Measurements from ENCODE around the gene NTRK1. TPM values are rescaled to one million over a fixed set of nuclear protein-coding genes. Genes with fewer than 3 reads are reported as not detected.

Gene NTRK1
- total and polyA plus RNA-seq, 2 of the 13 experiments (the other 11 are each of a cell fraction or from before 2014, with no cell fraction given), result not detected

DNA sequence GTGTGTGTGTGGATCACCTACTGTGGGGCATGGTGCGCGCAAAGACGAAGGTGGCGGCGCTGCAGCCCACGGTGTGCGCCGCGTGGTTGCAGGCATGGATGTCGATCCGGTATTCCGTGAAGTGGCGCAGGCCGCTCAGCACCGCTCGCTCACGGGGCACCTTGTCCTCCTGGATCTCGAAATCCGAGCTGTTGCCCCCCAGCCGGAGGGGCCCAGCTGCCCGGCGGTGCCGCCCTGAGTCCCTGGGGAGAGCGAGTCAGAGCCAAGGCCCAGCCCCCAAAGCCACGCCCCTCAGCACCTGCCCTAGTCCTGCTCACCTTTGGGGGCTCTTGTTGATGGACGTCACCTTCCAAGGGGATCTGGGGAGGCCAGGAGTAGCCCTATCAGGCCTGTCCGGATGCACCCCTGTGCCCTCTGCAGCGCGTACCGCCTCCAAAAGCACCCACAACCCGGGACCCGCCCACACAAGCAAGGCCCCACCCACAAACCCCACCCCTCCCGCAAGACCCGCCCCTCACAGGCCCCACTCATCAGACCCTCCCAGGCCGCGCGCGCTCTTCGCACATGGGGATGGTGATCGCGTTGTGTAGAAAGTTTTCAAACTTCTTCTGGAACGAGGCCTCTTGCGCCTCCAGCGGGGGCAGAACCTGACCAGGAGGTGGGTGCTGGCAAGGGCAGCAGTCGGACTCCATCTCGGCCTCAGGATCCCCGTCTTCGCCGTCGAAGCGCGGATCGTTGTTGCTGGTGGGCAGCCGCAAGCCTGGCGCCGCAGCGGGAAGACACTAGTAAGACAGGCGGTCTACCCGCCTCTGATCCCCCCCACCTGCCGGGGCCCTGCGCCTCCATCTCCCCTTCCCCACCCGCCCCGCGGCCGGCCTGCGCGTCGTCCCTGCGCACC, 15.4 kb upstream of the NTRK1 start:
- TF ChIP-seq ZNF138 (CRISPR knock-in tag; IDR thresholded peaks at IDR 0.05; ENCODE audit: low read depth) (no peak), HOXA3 (CRISPR knock-in tag; IDR thresholded peaks at IDR 0.05) (no peak), IKZF1 (IDR thresholded peaks at IDR 0.05) (no peak), ETV6 (CRISPR knock-in tag; conservative IDR thresholded peaks at IDR 0.05) (no peak), SP1 (IDR thresholded peaks at IDR 0.05) (no peak), SP1 (CRISPR knock-in tag; IDR thresholded peaks at IDR 0.05) (no peak), ARNT (IDR thresholded peaks at IDR 0.05) (no peak), KDM1A (CRISPR knock-in tag; IDR thresholded peaks at IDR 0.05) (no peak), ZNF431 (CRISPR knock-in tag; IDR thresholded peaks at IDR 0.05; ENCODE audit: borderline replicate concordance, low read depth) (no peak), TCF12 (IDR thresholded peaks at IDR 0.05) (no peak), TCF12 (CRISPR knock-in tag; IDR thresholded peaks at IDR 0.05) (no peak), PRMT3 (CRISPR knock-in tag; IDR thresholded peaks at IDR 0.05; ENCODE audit: borderline replicate concordance, low read depth) (no peak), PAX8 (CRISPR knock-in tag; IDR thresholded peaks at IDR 0.05; ENCODE audit: borderline replicate concordance) (no peak), ZNF557 (CRISPR knock-in tag; IDR thresholded peaks at IDR 0.05) (no peak), JARID2 (CRISPR knock-in tag; IDR thresholded peaks at IDR 0.05; ENCODE audit: insufficient replicate concordance) (no peak)
- TF ChIP-seq, protein P1, sequence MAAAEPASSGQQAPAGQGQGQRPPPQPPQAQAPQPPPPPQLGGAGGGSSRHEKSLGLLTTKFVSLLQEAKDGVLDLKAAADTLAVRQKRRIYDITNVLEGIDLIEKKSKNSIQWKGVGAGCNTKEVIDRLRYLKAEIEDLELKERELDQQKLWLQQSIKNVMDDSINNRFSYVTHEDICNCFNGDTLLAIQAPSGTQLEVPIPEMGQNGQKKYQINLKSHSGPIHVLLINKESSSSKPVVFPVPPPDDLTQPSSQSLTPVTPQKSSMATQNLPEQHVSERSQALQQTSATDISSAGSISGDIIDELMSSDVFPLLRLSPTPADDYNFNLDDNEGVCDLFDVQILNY (CRISPR knock-in tag; conservative IDR thresholded peaks at IDR 0.05), result no peak
- TF ChIP-seq, protein P2, sequence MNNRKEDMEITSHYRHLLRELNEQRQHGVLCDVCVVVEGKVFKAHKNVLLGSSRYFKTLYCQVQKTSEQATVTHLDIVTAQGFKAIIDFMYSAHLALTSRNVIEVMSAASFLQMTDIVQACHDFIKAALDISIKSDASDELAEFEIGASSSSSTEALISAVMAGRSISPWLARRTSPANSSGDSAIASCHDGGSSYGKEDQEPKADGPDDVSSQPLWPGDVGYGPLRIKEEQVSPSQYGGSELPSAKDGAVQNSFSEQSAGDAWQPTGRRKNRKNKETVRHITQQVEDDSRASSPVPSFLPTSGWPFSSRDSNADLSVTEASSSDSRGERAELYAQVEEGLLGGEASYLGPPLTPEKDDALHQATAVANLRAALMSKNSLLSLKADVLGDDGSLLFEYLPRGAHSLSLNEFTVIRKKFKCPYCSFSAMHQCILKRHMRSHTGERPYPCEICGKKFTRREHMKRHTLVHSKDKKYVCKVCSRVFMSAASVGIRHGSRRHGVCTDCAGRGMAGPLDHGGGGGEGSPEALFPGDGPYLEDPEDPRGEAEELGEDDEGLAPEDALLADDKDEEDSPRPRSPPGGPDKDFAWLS (CRISPR knock-in tag; IDR thresholded peaks at IDR 0.05; ENCODE audit: borderline replicate concordance), result no peak
- TF ChIP-seq, protein P3, sequence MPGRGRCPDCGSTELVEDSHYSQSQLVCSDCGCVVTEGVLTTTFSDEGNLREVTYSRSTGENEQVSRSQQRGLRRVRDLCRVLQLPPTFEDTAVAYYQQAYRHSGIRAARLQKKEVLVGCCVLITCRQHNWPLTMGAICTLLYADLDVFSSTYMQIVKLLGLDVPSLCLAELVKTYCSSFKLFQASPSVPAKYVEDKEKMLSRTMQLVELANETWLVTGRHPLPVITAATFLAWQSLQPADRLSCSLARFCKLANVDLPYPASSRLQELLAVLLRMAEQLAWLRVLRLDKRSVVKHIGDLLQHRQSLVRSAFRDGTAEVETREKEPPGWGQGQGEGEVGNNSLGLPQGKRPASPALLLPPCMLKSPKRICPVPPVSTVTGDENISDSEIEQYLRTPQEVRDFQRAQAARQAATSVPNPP (CRISPR knock-in tag; IDR thresholded peaks at IDR 0.05), result no peak
- H3K4me2 ChIP-seq (ENCODE audit: low read depth, low read length), result no peak overlapping the region
- POLR2A ChIA-PET, result no interaction called here

More for the DNA sequence above, 15.4 kb upstream of the NTRK1 start:
- no peak overlapping the region for H3K4me3 ChIP-seq (replicated peaks in 1 of 3; ENCODE audit: insufficient read depth in 1 of 3, low read depth in 2 of 3, low read length in 3 of 3)
- H4K20me1 ChIP-seq (ENCODE audit: insufficient read depth, low read length), result no peaks in the 10 kb centered on the region
- no peaks in the 10 kb centered on the region for H3K4me1 ChIP-seq (ENCODE audit: insufficient read depth, low read length)
- H2AFZ ChIP-seq (ENCODE audit: low read length), result no peak overlapping the region
- in situ Hi-C loops (cut with HindIII; ENCODE audit: extremely low pct_ligation_motif_present, low pct_unique_long_range_greater_than_20kb), result no loop called here
- WGBS (ENCODE audit: low lambda C conversion rate), result 82% methylated on average over 28 of the region's 69 CpGs
- H3K27ac ChIP-seq (ENCODE audit: extremely low read length, insufficient read depth, low read length), result no peak overlapping the region
- peaks cover 5 to 53% of the 10 kb centered on the region in 2 experiments; a peak in 3 of 5 replicates for H3K27me3 ChIP-seq (ENCODE audit: control insufficient read depth in 1 of 2, insufficient read depth in 2 of 2, low read length in 2 of 2)
- ATAC-seq (no peak), DNase-seq (ENCODE audit: low spot score) (no peak), FAIRE-seq (no peak)
- BruUV-seq (replicated peaks), result no TSS peak
- H3K9me3 ChIP-seq (ENCODE audit: low read length), result no peaks in the 10 kb centered on the region
- no peak overlapping the region for H3K9ac ChIP-seq (ENCODE audit: insufficient read depth, low read depth, low read length)
- H3K79me2 ChIP-seq (ENCODE audit: insufficient read depth, low read length), result no peaks in the 10 kb centered on the region
- CTCF ChIA-PET (ENCODE audit: low intra/inter-chr PET ratio, low total read pairs), result no interaction called here
- no peaks in the 10 kb centered on the region for H3K36me3 ChIP-seq (replicated peaks in 1 of 2; ENCODE audit: control insufficient read depth in 1 of 2, insufficient read depth in 2 of 2, low read length in 2 of 2)
- intact Hi-C loops (cut with micrococcal nuclease; ENCODE audit: unreplicated experiment), result no loop called here

Data from HepG2 (cell line).